Measurements from ENCODE around the gene PPY. TPM values are rescaled to one million over a fixed set of nuclear protein-coding genes. Genes with fewer than 3 reads are reported as not detected.
A peak's percentile ranks its signal among the peaks of the same experiment; 100 is the strongest.

The PPY gene
- total RNA-seq, 4 donors from 2014 or later: not detected

GRCh38 chr17:43909537-43910231, 32.6 kb downstream of the PPY start:
- TF ChIP-seq CTCF (IDR thresholded peaks at IDR 0.05): no peak
- DNase-seq (ENCODE audit: low spot score): no peak
- ATAC-seq (ENCODE audit: low FRiP score): no peak

- DNase-seq (ENCODE audit: low spot score): peak; percentile 49
- no peak for TF ChIP-seq CTCF (IDR thresholded peaks at IDR 0.05)
- ATAC-seq (ENCODE audit: low FRiP score): peak; percentile 58
Measured at GRCh38 chr17:43907998-43908721, 34.1 kb downstream of the PPY start.

GRCh38 chr17:43907425-43907981, 34.8 kb downstream of the PPY start, which contains the start of gene MPP2:
Gene MPP2 (minus strand): TSS chr17:43907536. CDS start chr17:43904460, 3,076 bp downstream.
- TF ChIP-seq CTCF (IDR thresholded peaks at IDR 0.05): no peak
- peak; percentile 62 for ATAC-seq (ENCODE audit: low FRiP score)
- peak; percentile 50 for DNase-seq (ENCODE audit: low spot score)

- ATAC-seq (ENCODE audit: low FRiP score): no peak
- no peak for TF ChIP-seq CTCF (IDR thresholded peaks at IDR 0.05)
- DNase-seq (ENCODE audit: low spot score): no peak
Measured at GRCh38 chr17:43906951-43907424, 35.3 kb downstream of the PPY start.

GRCh38 chr17:43905985-43906852, 36.1 kb downstream of the PPY start:
- ATAC-seq (ENCODE audit: low FRiP score) (peak; percentile 81), DNase-seq (ENCODE audit: low spot score) (peak; percentile 76)
- no peak for TF ChIP-seq CTCF (IDR thresholded peaks at IDR 0.05)

- TF ChIP-seq CTCF (IDR thresholded peaks at IDR 0.05): no peak
- ATAC-seq (ENCODE audit: low FRiP score) (no peak), DNase-seq (ENCODE audit: low spot score) (no peak)
Measured at GRCh38 chr17:43905400-43905984, 36.8 kb downstream of the PPY start.

Data from omental fat pad (tissue), 4 donors.